ENCODE measurements around the gene LPGAT1. TPM values are rescaled to one million over a fixed set of nuclear protein-coding genes. Genes with fewer than 3 reads are reported as not detected.

The LPGAT1 gene
- total RNA-seq, 1 experiment from 2014 or later = 50.6 TPM

- RAD21 ChIA-PET (ENCODE audit: low non-redundant PET in 1 of 2, low total read pairs in 2 of 2, uncharacterized antibody in 2 of 2, unreplicated experiment in 2 of 2) = no interaction called here
- CTCF ChIA-PET = no interaction called here
- TF ChIP-seq EGR1 (IDR thresholded peaks at IDR 0.05; ENCODE audit: low read depth) = no peak
- Histone ChIP-seq H3K4me1 (ENCODE audit: control insufficient read depth in 1 of 2, insufficient read depth in 2 of 2, low read length in 2 of 2) (no peaks in the 10 kb centered on the region), H3K9ac (ENCODE audit: low read length) (no peak overlapping the region), H3K36me3 (ENCODE audit: control insufficient read depth in 1 of 2, insufficient read depth in 2 of 2, low read length in 2 of 2) (no peaks in the 10 kb centered on the region), H4K20me1 (ENCODE audit: insufficient read depth) (no peaks in the 10 kb centered on the region), H3K4me2 (ENCODE audit: low read length) (no peak overlapping the region), H3K27ac (ENCODE audit: low read depth, low read length) (no peak overlapping the region), H3K27me3 (ENCODE audit: insufficient read depth, low read length) (no peaks in the 10 kb centered on the region), H3K9me3 (ENCODE audit: control insufficient read depth in 1 of 2, insufficient read depth in 1 of 2, low read depth in 1 of 2, low read length in 2 of 2) (no peaks in the 10 kb centered on the region), H3K9me2 (ENCODE audit: insufficient read depth) (no peaks in the 10 kb centered on the region), H2AFZ (ENCODE audit: low read depth, low read length, poor library complexity, severe bottlenecking) (no peak overlapping the region), H3K4me3 (replicated peaks in 1 of 2; ENCODE audit: low read depth in 1 of 2, low read length in 2 of 2) (no peak overlapping the region), H3K79me2 (ENCODE audit: insufficient read depth, low read length) (no peaks in the 10 kb centered on the region)
- DNase-seq (ENCODE audit: low read depth, low spot score) (no peak), ATAC-seq (no peak)
- POLR2A ChIA-PET = no interaction called here
- BruUV-seq (replicated peaks) = no TSS peak
- intact Hi-C loops (cut with micrococcal nuclease) = no loop called here
Observed at GRCh38 chr1:211764701-211765100, 65.9 kb downstream of the LPGAT1 start.

GRCh38 chr1:211762206-211762605 is 68.4 kb downstream of the LPGAT1 start:
- ATAC-seq (no peak), DNase-seq (ENCODE audit: low read depth, low spot score) (no peak)
- H3K36me3 ChIP-seq (ENCODE audit: control insufficient read depth in 1 of 2, insufficient read depth in 2 of 2, low read length in 2 of 2) = no peaks in the 10 kb centered on the region
- no peak overlapping the region for H3K4me3 ChIP-seq (replicated peaks in 1 of 2; ENCODE audit: low read depth in 1 of 2, low read length in 2 of 2)
- H3K27me3 ChIP-seq (ENCODE audit: insufficient read depth, low read length) = no peaks in the 10 kb centered on the region
- no peaks in the 10 kb centered on the region for H3K79me2 ChIP-seq (ENCODE audit: insufficient read depth, low read length)
- no peak for TF ChIP-seq POLR2AphosphoS5 (IDR thresholded peaks at IDR 0.05; ENCODE audit: low read depth, low read length)
- intact Hi-C loops (cut with micrococcal nuclease) = no loop called here
- RAD21 ChIA-PET (ENCODE audit: low non-redundant PET in 1 of 2, low total read pairs in 2 of 2, uncharacterized antibody in 2 of 2, unreplicated experiment in 2 of 2) = no interaction called here
- no peaks in the 10 kb centered on the region for H3K9me3 ChIP-seq (ENCODE audit: control insufficient read depth in 1 of 2, insufficient read depth in 1 of 2, low read depth in 1 of 2, low read length in 2 of 2)
- BruUV-seq (replicated peaks) = no TSS peak
- H3K9ac ChIP-seq (ENCODE audit: low read length) = no peak overlapping the region
- H3K9me2 ChIP-seq (ENCODE audit: insufficient read depth) = no peaks in the 10 kb centered on the region
- CTCF ChIA-PET = no interaction called here
- POLR2A ChIA-PET = no interaction called here
- no peaks in the 10 kb centered on the region for H4K20me1 ChIP-seq (ENCODE audit: insufficient read depth)
- H3K4me2 ChIP-seq (ENCODE audit: low read length) = no peak overlapping the region
- H3K4me1 ChIP-seq (ENCODE audit: control insufficient read depth in 1 of 2, insufficient read depth in 2 of 2, low read length in 2 of 2) = no peaks in the 10 kb centered on the region
- no peak overlapping the region for H3K27ac ChIP-seq (ENCODE audit: low read depth, low read length)
- H2AFZ ChIP-seq (ENCODE audit: low read depth, low read length, poor library complexity, severe bottlenecking) = no peak overlapping the region

- no peaks in the 10 kb centered on the region for H3K79me2 ChIP-seq (ENCODE audit: insufficient read depth, low read length)
- no peak overlapping the region for H3K9ac ChIP-seq (ENCODE audit: low read length)
- H3K36me3 ChIP-seq (ENCODE audit: control insufficient read depth in 1 of 2, insufficient read depth in 2 of 2, low read length in 2 of 2) = no peaks in the 10 kb centered on the region
- BruUV-seq (replicated peaks) = no TSS peak
- H4K20me1 ChIP-seq (ENCODE audit: insufficient read depth) = no peaks in the 10 kb centered on the region
- ChIA-PET RAD21 (ENCODE audit: low non-redundant PET in 1 of 2, low total read pairs in 2 of 2, uncharacterized antibody in 2 of 2, unreplicated experiment in 2 of 2) (no interaction called here), CTCF (no interaction called here), POLR2A (no interaction called here)
- no peak for TF ChIP-seq POLR2A (IDR thresholded peaks at IDR 0.05; ENCODE audit: borderline replicate concordance, extremely low read depth, insufficient read depth, insufficient read length)
- DNase-seq (ENCODE audit: low read depth, low spot score) = no peak
- no peak overlapping the region for H3K4me2 ChIP-seq (ENCODE audit: low read length)
- no peaks in the 10 kb centered on the region for H3K9me3 ChIP-seq (ENCODE audit: control insufficient read depth in 1 of 2, insufficient read depth in 1 of 2, low read depth in 1 of 2, low read length in 2 of 2)
- H2AFZ ChIP-seq (ENCODE audit: low read depth, low read length, poor library complexity, severe bottlenecking) = no peak overlapping the region
- no peak overlapping the region for H3K4me3 ChIP-seq (replicated peaks in 1 of 2; ENCODE audit: low read depth in 1 of 2, low read length in 2 of 2)
- intact Hi-C loops (cut with micrococcal nuclease) = no loop called here
- no peak overlapping the region for H3K27ac ChIP-seq (ENCODE audit: low read depth, low read length)
- no peaks in the 10 kb centered on the region for H3K27me3 ChIP-seq (ENCODE audit: insufficient read depth, low read length)
- ATAC-seq = no peak
- H3K9me2 ChIP-seq (ENCODE audit: insufficient read depth) = no peaks in the 10 kb centered on the region
- no peaks in the 10 kb centered on the region for H3K4me1 ChIP-seq (ENCODE audit: control insufficient read depth in 1 of 2, insufficient read depth in 2 of 2, low read length in 2 of 2)
Observed at GRCh38 chr1:211761400-211761799, 69.2 kb downstream of the LPGAT1 start.

Measured in HCT116 (cell line).